Heart right ventricle (tissue), 16 donors: ENCODE measurements around the gene DNTT. TPM values are rescaled to one million over a fixed set of nuclear protein-coding genes. Genes with fewer than 3 reads are reported as not detected.

Source experiments
- ATAC-seq, 8 donors: fragments of 200-7000 bp; cut with Tn5 transposase; one replicate each; pipeline ENCODE4 v1.9.1; 2020; ENCODE audit warnings: mild to moderate bottlenecking in 8 of 8, moderate library complexity in 8 of 8, moderate number of reproducible peaks in 1 of 8
- DNase-seq, 2 donors: peaks; one replicate each; pipeline ENCODE4 v3.0.0-alpha.2; 2020
- H3K27ac ChIP-seq, 10 donors: fragments of 200-600 bp; sonication (generic) in 2 of 10; one replicate each; pipeline versions ENCODE4 v1.5.0 to v1.8.0; 2020 to 2022; ENCODE audit warnings: mild to moderate bottlenecking in 3 of 10
- H3K27me3 ChIP-seq, 7 donors: fragments of 200-600 bp; one replicate each; pipeline ENCODE4 v1.8.0; 2021 to 2022; ENCODE audit warnings: mild to moderate bottlenecking in 2 of 7
- H3K36me3 ChIP-seq, 9 donors: fragments of 200-600 bp; sonication (generic) in 1 of 9; one replicate each; pipeline versions ENCODE4 v1.5.0 to v1.8.0; 2020 to 2022; ENCODE audit warnings: mild to moderate bottlenecking in 2 of 9
- H3K4me1 ChIP-seq, 9 donors: fragments of 200-600 bp; sonication (generic) in 1 of 9; one replicate each; pipeline versions ENCODE4 v1.5.0 to v1.8.0; 2020 to 2022; ENCODE audit warnings: mild to moderate bottlenecking in 4 of 9
- H3K4me3 ChIP-seq, 10 donors: fragments of 200-600 bp; sonication (generic) in 2 of 10; one replicate each; pipeline versions ENCODE4 v1.5.0 to v1.8.0; 2020 to 2022; ENCODE audit warnings: mild to moderate bottlenecking in 7 of 10, moderate library complexity in 2 of 10
- H3K9me3 ChIP-seq, 11 donors: fragments of 200-600 bp in 10 of 11; sonication (generic) in 2 of 11; one replicate each; pipeline versions ENCODE4 v1.5.0 to v1.8.0; 2013 to 2022; ENCODE audit warnings: mild to moderate bottlenecking in 2 of 11, control low read depth in 1 of 11, moderate library complexity in 1 of 11
- CTCF ChIP-seq, 9 donors: fragments of 200-600 bp; sonication (generic) in 2 of 9; IDR thresholded peaks; one replicate each; pipeline versions ENCODE4 v1.5.0 to v1.8.0; 2021 to 2022; ENCODE audit warnings: antibody characterized with exemption in 9 of 9, mild to moderate bottlenecking in 5 of 9, moderate library complexity in 1 of 9
- WGBS, 2 donors: extraction: QIAGEN DNeasy Blood & Tissue Kit; methylation state at CpG; one replicate each; pipeline ENCODE4 v1.1.7; 2013; ENCODE audit warnings: inconsistent platforms in 1 of 2; 5-methylcytosine and 5-hydroxymethylcytosine counted together
- intact Hi-C, 10 donors: fragments of 100-400 bp; cut with DNase I; formaldehyde crosslinking; loops; one replicate each; pipeline versions ENCODE4 v1.11.1 to v1.14.2; 2022
- polyA plus RNA-seq, 2 donors: library from polyadenylated mRNA; stranded (reverse); fragments of 200-250 nt; gene quantifications; one replicate each; pipeline ENCODE4 v1.2.3, GENCODE V29; 2013
- total RNA-seq, 10 donors: library from RNA; stranded (reverse); fragmentation: NEBNext Ultra II Directional in 3 of 10; extraction: Animal tissue kit (Norgen Biotek cat#: 25700) in 3 of 10; gene quantifications; one replicate each; pipeline versions ENCODE4 v1.2.1 to v1.2.4, GENCODE V29; 2021 to 2023
- donor health status: Arrhythmogenic right ventricular cardiomyopathy.
- donor health status: ischemic (EF 13 %, LVEDD 7.1; RV severe dilation, severe dysfunction).
- donor health status: healthy with polysubstance abuse.
- donor health status: DM: no; HTN: yes; CAD: no.
- donor health status: DM: no; HTN: no; CAD: no.
- donor health status: ischemic (EF 25% LVEDD 6.9; RV normal size, moderate dysfunction).
- donor health status: ischemic (EF 25% LVEDD 5.7; RV mildly dilated, moderate dysfunction).
- donor health status: healthy.
- donor health status: DM: yes; HTN: yes; CAD: no.
- donor health status: Ischemic cardiomyopathy.
- donor health status: ischemic (EF 35%, LVEDD 5.7; RV mildly dilated, moderate dysfunction).
- donor health status: nonischemic (EF 11% LVEDD 7.7; RV severe dilation, severe dysfunction).
- donor health status: DM: yes; HTN: yes; CAD: no.
- donor health status: PGD.
- donor health status: ischemic (EF 29% LVEDD 5.4; RV normal size, mild dysfunction).
- donor health status: nonischemic (EF 23%, LVEDD 6.1; RV moderate dilation, normal function).

DNTT gene
- total and polyA plus RNA-seq, 12 donors: not detected

- Histone ChIP-seq H3K36me3 (no peaks in the 10 kb centered on the region), H3K4me1 (peaks cover 0 to 18% (median 4%) of the 10 kb centered on the region in 9 donors), H3K9me3 (no peaks in the 10 kb centered on the region), H3K27ac (peak within 1 kb of the TSS in 2 of 10 donors; percentile 17 to 84), H3K27me3 (peaks cover 0 to 15% (median 5%) of the 10 kb centered on the region in 7 donors), H3K4me3 (peak within 1 kb of the TSS in 4 of 10 donors; percentile 18 to 39 (median 18))
- TF ChIP-seq CTCF (IDR thresholded peaks at IDR 0.05): no peak
- ATAC-seq (peak; percentile 52 to 86 (median 71)), DNase-seq (peak; percentile 25 to 26)
- intact Hi-C loops: no loop called here
- WGBS, 2 donors: 50 to 52% methylated on average over 6 of the region's 6 CpGs
These were observed 33.0 kb upstream of the DNTT start, which contains the start of gene BLNK for GRCh38 chr10:96271016-96271815. BLNK (minus strand) TSS chr10:96271569; CDS start chr10:96271398, 171 bp downstream.

- Histone ChIP-seq H3K9me3 (no peaks in the 10 kb centered on the region), H3K27ac (peak overlapping the region in 1 of 10 donors; percentile 84), H3K4me3 (no peak overlapping the region), H3K27me3 (peaks cover 0 to 9% (median 5%) of the 10 kb centered on the region in 7 donors), H3K4me1 (peaks cover 0 to 18% (median 4%) of the 10 kb centered on the region in 9 donors), H3K36me3 (no peaks in the 10 kb centered on the region)
- ATAC-seq (no peak), DNase-seq (no peak)
- intact Hi-C loops: no loop called here
- WGBS, 2 donors: 72 to 74% methylated on average over 8 of the region's 8 CpGs
- TF ChIP-seq CTCF (IDR thresholded peaks at IDR 0.05): no peak
These were observed 31.6 kb upstream of the DNTT start for GRCh38 chr10:96272316-96273280.

GRCh38 chr10:96275685-96276418 lies 28.4 kb upstream of the DNTT start:
- H3K27ac ChIP-seq: peak overlapping the region in 1 of 10 donors; percentile 9
- intact Hi-C loops: loop anchor here in 1 of 10 donors (5.0 kb wide), 1 partner anchor 44 kb away; no protein-coding TSS in a partner anchor
- H3K27me3 ChIP-seq: peaks cover 0 to 5% (median 0%) of the 10 kb centered on the region in 7 donors
- no peak overlapping the region for H3K4me3 ChIP-seq
- peaks cover 0 to 18% (median 4%) of the 10 kb centered on the region in 9 donors for H3K4me1 ChIP-seq
- ATAC-seq (peak; percentile 30 to 94 (median 78)), DNase-seq (peak; percentile 46 to 64)
- H3K9me3 ChIP-seq: no peaks in the 10 kb centered on the region
- H3K36me3 ChIP-seq: no peaks in the 10 kb centered on the region
- TF ChIP-seq CTCF (IDR thresholded peaks at IDR 0.05): no peak
- 78 to 83% methylated on average over 2 of the region's 2 CpGs for whole genome bisulfite sequencing, 2 donors
